ENCODE data around the gene FGD6.

The FGD6 gene

GRCh38 chr12:95227818-95228356 is 10.6 kb upstream of the FGD6 start:
- no peak overlapping the region for H3K4me3 ChIP-seq (ENCODE audit: low read depth, low read length)
- DNase-seq (ENCODE audit: low read depth) = no peak
- TF ChIP-seq, protein P1, sequence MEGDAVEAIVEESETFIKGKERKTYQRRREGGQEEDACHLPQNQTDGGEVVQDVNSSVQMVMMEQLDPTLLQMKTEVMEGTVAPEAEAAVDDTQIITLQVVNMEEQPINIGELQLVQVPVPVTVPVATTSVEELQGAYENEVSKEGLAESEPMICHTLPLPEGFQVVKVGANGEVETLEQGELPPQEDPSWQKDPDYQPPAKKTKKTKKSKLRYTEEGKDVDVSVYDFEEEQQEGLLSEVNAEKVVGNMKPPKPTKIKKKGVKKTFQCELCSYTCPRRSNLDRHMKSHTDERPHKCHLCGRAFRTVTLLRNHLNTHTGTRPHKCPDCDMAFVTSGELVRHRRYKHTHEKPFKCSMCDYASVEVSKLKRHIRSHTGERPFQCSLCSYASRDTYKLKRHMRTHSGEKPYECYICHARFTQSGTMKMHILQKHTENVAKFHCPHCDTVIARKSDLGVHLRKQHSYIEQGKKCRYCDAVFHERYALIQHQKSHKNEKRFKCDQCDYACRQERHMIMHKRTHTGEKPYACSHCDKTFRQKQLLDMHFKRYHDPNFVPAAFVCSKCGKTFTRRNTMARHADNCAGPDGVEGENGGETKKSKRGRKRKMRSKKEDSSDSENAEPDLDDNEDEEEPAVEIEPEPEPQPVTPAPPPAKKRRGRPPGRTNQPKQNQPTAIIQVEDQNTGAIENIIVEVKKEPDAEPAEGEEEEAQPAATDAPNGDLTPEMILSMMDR (IDR thresholded peaks at IDR 0.05; ENCODE audit: low read depth, low read length, missing control alignments) = no peak
- in situ Hi-C loops (cut with HindIII; ENCODE audit: low sequenced_read_pairs) = no loop called here

GRCh38 chr12:95225645-95226212 is 8.5 kb upstream of the FGD6 start:
- H3K4me3 ChIP-seq (ENCODE audit: low read depth, low read length) = no peak overlapping the region
- DNase-seq (ENCODE audit: low read depth) = no peak
- TF ChIP-seq, protein P1 (IDR thresholded peaks at IDR 0.05; ENCODE audit: low read depth, low read length, missing control alignments) = no peak
- in situ Hi-C loops (cut with HindIII; ENCODE audit: low sequenced_read_pairs) = no loop called here

DNA sequence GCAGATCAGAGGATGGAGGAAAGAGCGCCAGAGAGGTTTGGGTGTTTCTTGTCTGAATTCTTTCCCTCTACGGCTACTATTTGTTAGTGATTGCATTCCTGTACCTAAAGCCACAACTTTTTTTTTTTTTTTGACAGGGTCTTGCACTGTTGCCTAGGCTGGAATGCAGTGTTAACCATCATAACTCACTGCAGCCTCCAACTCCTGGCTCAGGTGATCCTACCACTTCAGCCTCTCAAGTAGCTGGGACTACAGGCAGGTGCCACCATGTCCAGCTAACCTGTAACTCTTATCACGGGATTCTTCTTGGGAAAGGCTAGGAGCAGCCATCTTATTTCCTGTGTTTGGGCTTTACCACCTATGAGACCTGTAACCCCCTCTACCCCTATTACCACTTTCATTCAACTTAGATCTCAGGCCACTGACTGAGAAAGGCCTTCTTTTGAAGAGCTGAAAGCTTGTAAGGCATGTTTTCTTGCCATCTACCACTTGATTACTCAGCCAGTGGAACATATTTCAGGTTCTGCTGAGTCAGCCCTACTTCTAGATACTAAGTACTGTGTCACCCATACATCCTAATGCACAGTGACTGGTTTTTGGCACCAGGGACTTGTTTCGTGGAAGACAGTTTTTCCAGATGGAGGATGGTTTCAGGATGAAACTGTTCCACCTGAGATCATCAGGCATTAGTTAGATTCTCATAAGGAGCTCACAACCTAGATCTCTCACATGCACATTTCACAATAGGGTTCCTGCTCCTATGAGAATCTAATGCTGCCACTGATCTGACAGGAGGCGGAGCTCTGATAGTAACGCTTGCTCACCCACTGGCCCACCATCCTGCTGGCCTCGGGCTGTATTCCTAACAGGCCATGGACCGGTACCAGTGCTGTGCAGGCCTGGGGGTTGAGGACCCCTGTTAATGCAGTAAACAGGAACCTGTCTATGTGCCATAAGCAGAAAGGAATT is 7.2 kb upstream of the FGD6 start:
- in situ Hi-C loops (cut with HindIII; ENCODE audit: low sequenced_read_pairs) = no loop called here
- no peak for DNase-seq (ENCODE audit: low read depth)
- TF ChIP-seq, protein P1 (IDR thresholded peaks at IDR 0.05; ENCODE audit: low read depth, low read length, missing control alignments) = no peak
- no peak overlapping the region for H3K4me3 ChIP-seq (ENCODE audit: low read depth, low read length)

DNA sequence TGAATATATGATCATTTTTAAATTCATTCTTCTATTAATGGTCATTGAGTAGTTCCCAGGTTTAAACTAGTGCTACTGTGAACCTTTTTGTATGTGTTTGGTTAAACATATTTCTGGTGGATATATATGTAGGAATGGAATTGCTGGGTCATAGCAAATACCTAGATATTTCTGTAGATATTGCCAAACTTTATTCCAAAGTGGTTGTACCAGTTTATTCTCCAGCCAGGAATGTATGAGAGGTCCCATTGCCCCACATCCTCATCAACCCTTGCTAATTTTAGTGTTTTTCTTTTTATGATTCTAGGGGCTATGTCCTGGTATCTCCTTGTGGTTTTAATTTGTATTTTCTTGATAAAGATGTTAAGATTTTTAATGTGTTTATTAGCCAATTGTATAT is 3.5 kb upstream of the FGD6 start:
- DNase-seq (ENCODE audit: low read depth) = no peak
- in situ Hi-C loops (cut with HindIII; ENCODE audit: low sequenced_read_pairs) = no loop called here
- TF ChIP-seq, protein P1 (IDR thresholded peaks at IDR 0.05; ENCODE audit: low read depth, low read length, missing control alignments) = no peak
- no peak overlapping the region for H3K4me3 ChIP-seq (ENCODE audit: low read depth, low read length)

DNA sequence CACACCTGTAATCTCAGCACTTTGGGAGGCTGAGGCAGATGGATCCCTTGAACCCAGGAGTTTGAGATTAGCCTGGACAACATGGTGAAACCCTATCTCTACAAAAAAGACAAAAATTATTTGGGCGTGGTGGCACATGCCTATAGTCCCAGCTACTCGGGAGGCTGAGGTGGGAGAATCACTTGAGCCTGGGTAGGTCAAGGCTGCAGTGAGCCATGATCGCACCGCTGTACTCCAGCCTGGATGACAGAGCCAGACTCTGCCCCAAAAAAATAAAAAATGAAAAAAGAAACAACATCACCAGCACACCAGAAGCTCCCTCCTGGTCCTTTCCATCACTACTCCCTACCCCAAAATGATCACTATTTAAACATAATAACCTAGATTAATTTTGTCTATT is 2.9 kb upstream of the FGD6 start:
- TF ChIP-seq, protein P1 (IDR thresholded peaks at IDR 0.05; ENCODE audit: low read depth, low read length, missing control alignments) = no peak
- no peak for DNase-seq (ENCODE audit: low read depth)
- H3K4me3 ChIP-seq (ENCODE audit: low read depth, low read length) = no peak overlapping the region
- in situ Hi-C loops (cut with HindIII; ENCODE audit: low sequenced_read_pairs) = no loop called here

- TF ChIP-seq, protein P1 (IDR thresholded peaks at IDR 0.05; ENCODE audit: low read depth, low read length, missing control alignments) = no peak
- H3K4me3 ChIP-seq (ENCODE audit: low read depth, low read length) = peak overlapping the region; percentile 86
- in situ Hi-C loops (cut with HindIII; ENCODE audit: low sequenced_read_pairs) = no loop called here
- peak; percentile 11 for DNase-seq (ENCODE audit: low read depth)
Measured at GRCh38 chr12:95218150-95219133, 1.2 kb upstream of the FGD6 start.
